Measurements from ENCODE around the gene VPS29. TPM values are rescaled to one million over a fixed set of nuclear protein-coding genes. Genes with fewer than 3 reads are reported as not detected.

VPS29 gene
- total RNA-seq, 4 donors from 2014 or later = 81.1 to 124 (median 106) TPM

- H3K9me3 ChIP-seq = no peaks in the 10 kb centered on the region
- no peaks in the 10 kb centered on the region for H3K27me3 ChIP-seq
- H3K27ac ChIP-seq = no peak overlapping the region
- H3K4me1 ChIP-seq = peaks cover 0 to 22% (median 11%) of the 10 kb centered on the region in 4 donors
- H3K4me3 ChIP-seq = no peak overlapping the region
- no peak for TF ChIP-seq POLR2A (IDR thresholded peaks at IDR 0.05)
- no peak for TF ChIP-seq CTCF (IDR thresholded peaks at IDR 0.05)
- peaks cover 0 to 59% (median 0%) of the 10 kb centered on the region in 3 donors for H3K36me3 ChIP-seq
- DNase-seq = no peak
These were observed 57.5 kb downstream of the VPS29 start for GRCh38 chr12:110444455-110444854.

Small RNA genes lying within 50 kb of the gene (small RNA-seq; reads per million reads assigned to genes)
- 0 reads per million in 2 donors for gene RF00278

Other genes with a start within 250 kb of the VPS29 start
- gene ATP2A2, start 220.9 kb downstream of the VPS29 start, total RNA-seq = 100 to 1,000 TPM; 102 to 239 (median 208) TPM
- gene ANAPC7, start 98.4 kb downstream of the VPS29 start, total RNA-seq = 10 to 100 TPM; 31.6 to 66.0 (median 50.7) TPM
- 100 to 1,000 TPM; 224 to 314 (median 267) TPM for gene ARPC3, start 51.8 kb downstream of the VPS29 start, total RNA-seq
- 10 to 100 TPM in 1 of 4 donors, 1 to 10 TPM in 3; 1.4 to 14.9 (median 3.9) TPM for gene GPN3, start 33.9 kb downstream of the VPS29 start, total RNA-seq
- gene FAM216A, start 33.3 kb downstream of the VPS29 start, total RNA-seq = 10 to 100 TPM in 1 of 4 donors, 1 to 10 TPM in 3; 1.4 to 13.2 (median 2.6) TPM
- gene RAD9B, start 220 bp upstream of the VPS29 start, total RNA-seq = under 1 TPM in 2 of 4 donors, not detected in 2; 0.40 to 0.83 TPM
- gene PPTC7, start 81.2 kb upstream of the VPS29 start, total RNA-seq = 10 to 100 TPM; 19.5 to 21.4 (median 20.1) TPM
- 10 to 100 TPM in 2 of 4 donors, 1 to 10 TPM in 2; 9.1 to 53.6 (median 9.7) TPM for gene TCTN1, start 112.0 kb upstream of the VPS29 start, total RNA-seq
- 10 to 100 TPM in 1 of 4 donors, 1 to 10 TPM in 3; 2.6 to 16.5 (median 4.7) TPM for gene HVCN1, start 187.0 kb upstream of the VPS29 start, total RNA-seq
- 100 to 1,000 TPM; 174 to 361 (median 217) TPM for gene PPP1CC, start 240.8 kb upstream of the VPS29 start, total RNA-seq

All from Peyer's patch (tissue), 4 donors.